Upper lobe of left lung (tissue), 4 donors: ENCODE data around the gene STXBP3.

Experiments
- EP300 ChIP-seq, 4 donors: sonication (generic); formaldehyde crosslinking; IDR thresholded peaks; one replicate each; pipeline ENCODE4 v1.5.1; 2017; ENCODE audit warnings: antibody characterized with exemption in 4 of 4, control low read depth in 2 of 4
- POLR2A ChIP-seq, 4 donors: fragments of 450-650 bp; IDR thresholded peaks; one replicate each; pipeline ENCODE4 v1.5.1; 2016 to 2017; ENCODE audit warnings: antibody characterized with exemption in 4 of 4, mild to moderate bottlenecking in 2 of 4
- POLR2AphosphoS5 ChIP-seq, 2 donors: sonication (generic); formaldehyde crosslinking; IDR thresholded peaks; one replicate each; pipeline ENCODE4 v1.5.1; 2017; ENCODE audit warnings: antibody characterized with exemption in 2 of 2
- TF ChIP-seq, protein P1 (sequence below), 6 experiments: fragments of 450-650 bp in 4 of 6; fragments of 200-600 bp in 2 of 6; sonication (generic) in 2 of 6; IDR thresholded peaks; one replicate each; pipeline ENCODE4 v1.5.1; 2016 to 2019; ENCODE audit warnings: antibody characterized with exemption in 6 of 6

DNA sequence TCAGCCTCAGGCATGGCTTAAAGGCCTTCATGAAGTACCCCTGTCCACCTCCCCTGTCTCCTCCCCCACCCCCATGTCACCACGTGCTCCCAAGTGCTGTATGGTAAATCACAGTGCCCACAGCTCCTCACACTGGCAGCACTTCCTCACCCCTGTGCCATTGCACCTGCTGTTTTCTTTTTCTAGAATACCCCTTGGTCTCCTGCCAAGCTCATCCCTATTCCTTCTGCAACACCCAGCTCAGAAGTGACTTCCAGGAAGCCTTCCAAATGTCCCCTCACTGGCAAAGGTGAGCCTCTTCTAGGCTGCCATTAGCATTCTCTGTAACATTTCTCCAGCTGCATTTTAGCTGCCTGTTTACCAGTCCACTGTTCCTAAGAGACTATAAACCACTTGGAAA, 101.0 kb downstream of the STXBP3 start:
- TF ChIP-seq POLR2A (IDR thresholded peaks at IDR 0.05), result no peak
- TF ChIP-seq, protein P1, sequence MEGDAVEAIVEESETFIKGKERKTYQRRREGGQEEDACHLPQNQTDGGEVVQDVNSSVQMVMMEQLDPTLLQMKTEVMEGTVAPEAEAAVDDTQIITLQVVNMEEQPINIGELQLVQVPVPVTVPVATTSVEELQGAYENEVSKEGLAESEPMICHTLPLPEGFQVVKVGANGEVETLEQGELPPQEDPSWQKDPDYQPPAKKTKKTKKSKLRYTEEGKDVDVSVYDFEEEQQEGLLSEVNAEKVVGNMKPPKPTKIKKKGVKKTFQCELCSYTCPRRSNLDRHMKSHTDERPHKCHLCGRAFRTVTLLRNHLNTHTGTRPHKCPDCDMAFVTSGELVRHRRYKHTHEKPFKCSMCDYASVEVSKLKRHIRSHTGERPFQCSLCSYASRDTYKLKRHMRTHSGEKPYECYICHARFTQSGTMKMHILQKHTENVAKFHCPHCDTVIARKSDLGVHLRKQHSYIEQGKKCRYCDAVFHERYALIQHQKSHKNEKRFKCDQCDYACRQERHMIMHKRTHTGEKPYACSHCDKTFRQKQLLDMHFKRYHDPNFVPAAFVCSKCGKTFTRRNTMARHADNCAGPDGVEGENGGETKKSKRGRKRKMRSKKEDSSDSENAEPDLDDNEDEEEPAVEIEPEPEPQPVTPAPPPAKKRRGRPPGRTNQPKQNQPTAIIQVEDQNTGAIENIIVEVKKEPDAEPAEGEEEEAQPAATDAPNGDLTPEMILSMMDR (IDR thresholded peaks at IDR 0.05), result no peak
- TF ChIP-seq EP300 (IDR thresholded peaks at IDR 0.05), result no peak
- no peak for TF ChIP-seq POLR2AphosphoS5 (IDR thresholded peaks at IDR 0.05)
